Measurements from ENCODE around the gene ST8SIA5.

ST8SIA5 gene

GRCh38 chr18:46738491-46738890 lies 18.4 kb downstream of the ST8SIA5 start:
- no peak for DNase-seq

DNA sequence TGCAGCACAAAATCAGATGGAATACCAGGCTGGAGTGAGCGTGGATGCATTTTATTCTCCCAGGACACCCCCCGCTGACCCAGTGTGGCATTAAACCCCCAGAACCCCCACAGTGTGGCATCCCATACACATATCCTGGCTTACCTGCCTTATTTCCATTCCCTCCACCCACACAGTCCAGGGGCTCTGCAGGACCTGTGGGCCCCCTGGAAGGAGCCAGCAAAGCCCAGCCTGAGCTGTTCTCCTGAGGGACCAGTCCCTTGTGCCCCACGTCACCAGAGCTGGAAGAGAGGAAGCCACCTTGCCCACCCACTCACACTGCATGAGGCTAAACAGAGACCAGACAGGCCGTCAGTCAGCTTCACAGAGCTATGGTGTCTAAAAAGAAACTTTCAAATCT lies 20.1 kb downstream of the ST8SIA5 start:
- no peak for DNase-seq

DNA sequence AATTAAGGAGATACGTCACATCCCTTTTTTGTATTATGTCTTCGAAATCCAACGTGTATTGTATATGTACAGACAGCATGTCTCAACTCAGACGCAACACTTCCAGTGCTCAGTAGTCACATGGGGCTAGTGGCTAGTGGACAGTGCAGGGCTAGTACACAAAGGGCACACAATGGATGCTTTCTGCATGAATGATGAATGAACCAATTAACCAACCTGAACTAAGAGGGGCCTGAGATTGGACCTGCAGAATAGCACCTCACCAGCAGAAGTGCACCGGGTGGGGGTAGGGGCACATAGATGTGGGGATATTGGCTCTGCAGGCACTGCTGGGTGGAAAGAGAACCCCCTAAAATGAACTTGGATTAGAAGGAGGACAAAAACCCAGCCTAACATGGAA lies 20.7 kb downstream of the ST8SIA5 start:
- no peak for DNase-seq

- DNase-seq: no peak
Observed at GRCh38 chr18:46734981-46735380, 21.9 kb downstream of the ST8SIA5 start.

DNA sequence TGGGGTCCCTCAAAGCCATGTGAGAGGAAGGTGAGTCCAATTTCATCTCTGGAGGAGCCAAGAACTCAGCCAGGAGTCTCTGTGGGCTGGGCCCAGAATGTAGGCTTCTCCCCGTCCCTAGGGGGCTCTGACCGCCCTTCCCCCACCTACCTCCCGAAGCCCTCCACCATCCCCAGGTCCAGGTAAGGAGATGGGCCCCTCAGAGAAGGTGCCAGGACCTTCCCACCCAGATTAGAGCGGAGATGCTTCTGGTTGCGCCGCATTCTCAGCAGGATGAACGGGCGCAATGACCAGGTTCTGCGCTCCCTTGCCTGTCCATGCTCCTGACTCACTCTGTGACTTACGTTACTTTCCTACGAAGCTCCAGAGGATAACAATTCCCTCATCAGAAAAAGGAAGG lies 23.0 kb downstream of the ST8SIA5 start:
- no peak for DNase-seq

DNA sequence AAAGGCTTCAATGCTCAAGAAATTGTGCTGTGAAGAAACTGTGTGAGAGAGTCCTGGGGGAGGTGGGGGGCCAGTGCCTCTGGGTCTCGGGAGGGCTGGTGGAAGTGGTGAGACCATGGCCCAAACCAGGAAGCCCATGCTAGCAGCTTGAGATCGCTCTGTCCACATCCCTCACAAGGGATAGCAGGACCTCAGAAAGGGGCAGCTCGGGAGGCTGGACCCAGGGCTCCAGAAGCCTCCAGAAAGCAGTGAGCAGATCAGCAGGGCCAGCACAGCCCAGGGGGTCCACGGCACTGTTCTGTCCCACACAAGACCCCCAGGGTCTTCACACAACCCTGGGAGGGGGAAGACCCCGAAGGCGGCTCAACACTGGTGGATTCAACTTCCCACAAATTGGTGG lies 24.1 kb downstream of the ST8SIA5 start:
- DNase-seq: no peak

DNA sequence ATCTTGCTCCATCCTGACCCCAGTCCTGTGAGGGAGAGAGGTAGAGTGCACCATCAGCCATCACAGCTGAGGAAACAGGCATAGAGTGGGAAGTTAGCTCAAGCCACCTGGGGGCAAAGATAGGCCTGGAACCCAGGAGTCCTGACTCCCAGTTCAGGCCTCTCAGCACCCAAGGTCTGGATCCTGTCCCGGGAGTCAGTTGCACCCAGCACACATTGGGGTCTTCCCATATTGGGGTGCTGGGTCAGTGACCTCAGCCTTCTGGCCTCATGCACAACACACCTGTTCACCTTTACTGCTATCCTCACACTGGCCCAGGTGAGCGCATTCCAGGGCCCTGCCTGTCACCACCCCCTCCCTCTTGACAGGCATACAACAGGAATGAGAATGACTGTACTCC lies 24.7 kb downstream of the ST8SIA5 start:
- no peak for DNase-seq

DNA sequence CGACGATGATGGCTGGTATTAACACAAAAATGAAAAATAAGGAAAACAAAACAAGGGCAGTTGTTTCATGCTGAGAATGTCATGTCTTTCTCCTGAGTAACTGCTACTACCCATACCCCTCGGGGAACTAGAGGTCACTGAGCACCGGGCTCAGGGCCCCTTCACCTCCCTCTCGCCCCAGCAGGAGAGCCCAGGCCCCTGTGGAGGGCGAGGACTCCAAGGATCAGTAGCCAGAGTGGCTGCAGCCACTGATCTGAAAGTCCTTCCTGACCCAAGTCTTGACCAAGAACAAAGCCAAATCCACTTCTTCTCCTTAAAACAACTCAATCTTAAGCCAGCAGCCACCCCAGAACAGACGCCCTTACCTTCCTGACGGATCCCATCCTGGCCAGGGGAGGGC lies 25.5 kb downstream of the ST8SIA5 start:
- no peak for DNase-seq

DNA sequence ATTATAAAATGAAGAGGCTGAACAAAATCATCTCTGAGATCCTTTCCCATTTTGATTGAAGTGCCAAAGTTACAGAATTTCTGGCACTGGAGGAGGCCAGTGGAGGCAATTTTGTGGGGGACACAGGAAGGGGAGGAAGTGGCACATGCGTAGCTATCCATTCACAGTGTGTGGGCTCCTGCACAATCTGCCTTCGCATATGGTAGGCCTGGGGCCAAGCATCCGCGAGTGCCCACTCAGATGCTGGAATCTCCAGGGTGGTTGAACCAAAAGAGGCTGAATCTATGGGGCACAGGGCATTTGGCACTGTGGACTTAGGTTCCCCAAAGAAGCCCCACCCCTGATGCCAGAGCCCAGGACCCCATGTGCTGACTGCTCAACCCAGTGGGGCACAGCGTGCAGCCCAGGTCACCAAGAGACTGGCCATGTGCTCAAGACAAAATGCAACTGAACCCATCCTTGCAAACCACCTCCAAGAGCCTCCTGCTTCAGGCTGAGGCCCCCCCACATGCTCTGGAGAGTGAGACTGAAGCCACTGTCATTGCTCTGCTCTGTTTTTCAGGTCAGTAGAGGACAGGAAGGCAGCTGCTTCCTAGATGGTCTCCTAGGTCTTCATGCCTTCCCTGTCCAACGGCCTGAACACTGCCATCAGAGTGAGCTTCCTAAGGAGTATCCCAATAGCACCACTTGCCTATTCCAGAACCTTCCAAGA lies 28.5 kb downstream of the ST8SIA5 start:
- no peak for DNase-seq

DNA sequence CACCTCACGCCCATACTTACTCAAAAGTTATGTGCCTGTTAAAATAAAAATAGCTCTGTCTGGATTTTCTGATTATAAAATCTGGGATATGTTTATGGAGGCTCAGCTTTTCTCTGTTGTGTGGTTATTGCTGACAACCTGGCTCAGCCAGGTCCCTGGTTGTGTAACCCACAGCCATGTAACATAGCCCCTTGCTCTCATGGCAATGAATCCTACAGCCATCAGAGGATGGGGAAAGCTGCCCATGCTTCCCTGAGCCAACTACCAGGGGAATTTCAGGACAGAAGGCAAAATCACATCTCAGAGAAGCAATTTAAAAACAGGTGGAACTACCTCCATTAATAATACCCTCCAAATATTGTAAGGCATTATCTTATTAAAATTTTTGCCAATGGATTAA lies 29.7 kb downstream of the ST8SIA5 start:
- no peak for DNase-seq

- no peak for DNase-seq
Observed at GRCh38 chr18:46725310-46725709, 31.5 kb downstream of the ST8SIA5 start.

DNA sequence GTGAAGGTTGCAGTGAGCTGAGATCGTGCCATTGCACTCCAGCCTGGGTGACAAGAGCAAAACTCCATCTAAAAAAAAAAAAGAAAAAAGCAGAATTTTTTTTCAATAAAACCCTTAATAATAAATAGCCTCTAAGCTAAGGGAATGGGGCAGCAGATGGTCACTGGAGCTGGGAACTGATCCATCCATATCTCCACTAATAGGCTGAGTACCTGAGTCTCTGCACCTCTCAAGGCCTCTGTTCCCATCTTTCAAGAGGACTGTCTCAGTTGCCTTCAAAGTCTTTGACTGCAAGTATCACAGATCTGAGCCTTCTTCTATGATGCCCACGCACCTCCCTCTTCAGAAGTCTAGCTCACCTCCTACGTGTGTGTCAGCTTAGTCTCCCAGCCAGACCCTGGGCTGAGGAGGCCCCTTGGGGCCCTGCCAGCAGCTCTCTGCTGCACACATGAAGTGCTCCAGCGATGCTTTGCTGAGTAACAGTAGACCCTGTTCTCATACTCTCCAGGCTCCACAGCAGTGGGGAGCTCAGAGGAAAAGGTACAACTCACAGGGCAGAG lies 32.9 kb downstream of the ST8SIA5 start:
- DNase-seq: no peak

GRCh38 chr18:46722051-46722450 lies 34.8 kb downstream of the ST8SIA5 start:
- DNase-seq: no peak

- DNase-seq: no peak
Observed at GRCh38 chr18:46721331-46721730, 35.5 kb downstream of the ST8SIA5 start.

- DNase-seq: no peak
Observed at GRCh38 chr18:46720521-46720920, 36.3 kb downstream of the ST8SIA5 start.

DNA sequence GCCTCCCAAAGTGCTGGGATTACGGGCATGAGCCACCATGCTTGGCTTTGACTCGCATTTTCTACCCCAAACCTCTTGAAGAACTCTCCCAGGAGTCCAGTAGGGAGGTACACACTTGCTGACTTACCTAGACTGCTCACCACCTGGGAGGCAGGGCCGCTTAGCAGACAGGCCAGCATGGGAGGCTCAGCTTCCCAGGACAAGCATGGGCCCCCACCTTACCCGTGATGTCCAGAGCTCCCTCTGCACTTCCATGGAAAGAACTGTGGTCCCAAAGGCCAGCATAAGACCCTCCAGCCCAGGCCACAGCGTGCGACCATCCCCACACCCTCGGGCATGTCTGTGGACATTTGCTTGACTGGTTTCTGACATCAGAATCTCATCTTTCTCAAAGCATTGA lies 36.8 kb downstream of the ST8SIA5 start:
- DNase-seq: no peak

- no peak for DNase-seq
Observed at GRCh38 chr18:46719388-46719787, 37.5 kb downstream of the ST8SIA5 start.

GRCh38 chr18:46718501-46719341 lies 38.1 kb downstream of the ST8SIA5 start:
- no peak for DNase-seq

DNA sequence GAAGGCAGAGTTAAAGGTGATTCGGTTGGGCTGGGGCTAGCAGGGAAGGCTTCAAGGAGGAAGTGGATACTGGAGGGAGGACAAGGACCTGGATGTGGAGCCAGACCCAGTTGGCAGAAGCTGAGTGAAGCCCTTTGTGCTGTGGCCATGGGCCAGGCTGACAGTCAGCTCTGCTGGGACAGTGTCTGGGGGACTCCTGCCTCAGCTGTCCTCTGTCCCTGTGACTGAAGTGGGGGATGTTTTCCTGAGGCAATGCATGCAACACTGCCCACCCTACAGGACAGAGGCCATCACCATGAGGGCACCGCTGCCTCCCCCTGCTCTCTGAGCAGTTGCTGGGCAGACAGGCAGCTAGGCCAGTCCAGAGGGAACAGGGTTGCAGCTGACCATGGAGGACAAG lies 40.0 kb downstream of the ST8SIA5 start:
- no peak for DNase-seq

DNA sequence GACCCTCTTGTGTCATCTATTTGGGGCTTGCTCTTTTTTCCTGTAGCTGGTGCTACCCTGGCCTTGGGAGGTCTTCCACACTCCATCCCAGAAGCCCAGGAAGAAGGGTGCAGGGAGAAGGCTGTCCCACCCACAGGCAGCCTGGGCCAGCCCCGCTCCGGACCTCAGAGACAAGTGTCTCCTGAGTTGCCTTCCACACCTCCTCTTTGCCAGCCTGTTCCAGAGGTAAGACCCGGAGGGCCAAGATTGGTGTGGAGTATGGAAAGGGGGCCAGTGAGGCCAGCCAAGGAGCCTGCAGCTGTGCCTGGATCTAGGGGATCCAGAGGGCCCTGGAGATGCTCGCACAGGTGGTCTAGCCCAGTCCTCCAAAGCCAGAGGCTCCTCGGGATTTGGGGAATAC lies 40.5 kb downstream of the ST8SIA5 start:
- DNase-seq: no peak

GRCh38 chr18:46715062-46715461 lies 41.8 kb downstream of the ST8SIA5 start:
- no peak for DNase-seq

DNA sequence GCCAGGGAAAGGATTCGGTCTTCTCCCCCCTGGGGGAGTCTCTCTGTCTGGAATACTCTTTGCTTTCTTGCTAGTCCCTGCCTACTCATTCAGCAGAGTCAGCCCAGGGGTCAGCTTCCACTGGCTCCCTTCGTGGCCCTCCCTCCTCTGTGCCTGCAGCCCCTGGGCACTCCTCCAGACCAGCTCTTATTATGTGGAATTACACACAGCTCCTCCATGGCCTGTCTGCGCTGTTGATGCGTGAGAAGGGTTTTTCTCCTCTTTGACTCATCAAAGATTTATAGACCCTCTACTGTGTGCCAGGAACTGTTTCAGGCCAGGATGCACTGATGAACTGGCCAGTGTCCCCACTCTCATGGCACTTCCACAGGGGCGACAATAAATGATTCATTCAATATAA lies 44.4 kb downstream of the ST8SIA5 start:
- no peak for DNase-seq

DNA sequence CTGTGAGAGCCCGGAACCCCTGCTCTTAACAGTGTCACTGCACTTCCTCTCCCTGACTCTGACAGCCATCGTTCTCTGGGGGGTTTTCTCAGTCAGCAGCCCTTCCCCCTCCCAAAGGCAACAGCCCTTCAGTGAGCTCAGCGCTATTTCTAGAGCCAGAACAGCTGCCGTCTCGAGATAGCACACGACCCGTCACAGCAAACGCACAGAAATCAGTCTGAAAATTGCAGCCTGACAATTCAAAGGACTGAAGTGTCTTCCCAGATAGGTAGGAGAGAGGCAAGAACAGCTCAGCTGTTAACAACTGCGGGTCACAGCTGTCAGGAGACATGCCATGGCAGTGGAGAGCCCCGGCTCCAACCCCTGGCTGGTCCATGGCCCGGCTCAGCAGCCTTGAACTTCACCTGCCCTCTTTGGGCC lies 45.4 kb downstream of the ST8SIA5 start:
- DNase-seq: no peak

- no peak for DNase-seq
Observed at GRCh38 chr18:46706968-46707367, 49.9 kb downstream of the ST8SIA5 start.
